ENCODE data around the gene PCDHGA9. TPM values are rescaled to one million over a fixed set of nuclear protein-coding genes. Genes with fewer than 3 reads are reported as not detected.

The PCDHGA9 gene
- polyA plus RNA-seq, 1 donor (not counting 4 experiments of a cell fraction or from before 2014, with no cell fraction given): 0.28 TPM

DNA sequence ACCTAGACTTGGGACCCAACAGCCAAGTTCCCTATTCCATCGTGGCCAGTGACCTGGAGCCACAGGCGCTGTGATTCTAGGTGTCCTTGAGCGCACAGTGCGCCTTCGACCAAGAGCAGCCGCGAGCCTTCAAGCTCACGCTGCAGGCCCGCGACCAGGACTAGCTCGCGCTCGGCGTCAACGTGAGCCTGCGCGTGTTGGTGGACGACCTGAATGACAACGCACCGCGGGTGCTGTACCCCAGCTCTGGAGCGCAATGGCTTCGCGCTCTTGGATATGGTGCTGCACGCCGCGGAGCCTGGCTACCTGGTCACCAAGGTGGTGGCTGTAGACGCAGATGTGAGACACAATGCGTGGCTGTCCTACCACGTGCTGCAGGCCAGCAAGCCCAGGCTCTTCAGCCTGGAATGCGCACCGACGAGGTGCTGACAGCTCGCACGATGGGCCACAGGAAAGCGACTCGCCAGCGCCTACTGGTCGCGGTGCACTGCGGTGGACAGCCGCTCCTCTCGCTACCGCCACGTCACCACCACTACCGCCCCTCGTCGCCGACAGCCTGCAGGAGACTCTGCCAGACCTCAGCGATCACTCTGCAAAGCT is 39.1 kb downstream of the PCDHGA9 start:
- H4K20me1 ChIP-seq (ENCODE audit: control insufficient read depth, extremely low read depth, insufficient read depth, low read length): no peaks in the 10 kb centered on the region
- H3K9me3 ChIP-seq (ENCODE audit: control insufficient read depth, low read depth, low read length): peaks cover 7% of the 10 kb centered on the region
- H3K27me3 ChIP-seq (ENCODE audit: control insufficient read depth, extremely low read depth, insufficient read depth, low read length): no peaks in the 10 kb centered on the region
- no peak overlapping the region for H3K4me3 ChIP-seq (ENCODE audit: control insufficient read depth in 2 of 3, extremely low read depth in 1 of 3, insufficient read depth in 2 of 3, low read depth in 1 of 3, low read length in 3 of 3)
- no peaks in the 10 kb centered on the region for H3K36me3 ChIP-seq (ENCODE audit: control insufficient read depth in 2 of 2, extremely low read depth in 1 of 2, insufficient read depth in 2 of 2, low read length in 2 of 2)
- dilution Hi-C loops (cut with MboI; ENCODE audit: extremely low pct_ligation_motif_present, low sequenced_read_pairs): no loop called here
- TF ChIP-seq EZH2 (IDR thresholded peaks at IDR 0.05; ENCODE audit: low read length) (no peak), CTCF (optimal IDR thresholded peaks at IDR 0.05 in 1 of 3, IDR thresholded peaks at IDR 0.05 in 1 of 3, conservative IDR thresholded peaks at IDR 0.05 in 1 of 3; ENCODE audit: extremely low read depth in 1 of 3, insufficient read depth in 2 of 3, low read length in 3 of 3) (no peak)
- H3K9ac ChIP-seq (ENCODE audit: control insufficient read depth, extremely low read depth, insufficient read depth, low read length): no peak overlapping the region
- no peak for DNase-seq (ENCODE audit: low read depth, low spot score)
- H3K79me2 ChIP-seq (ENCODE audit: control insufficient read depth, insufficient read depth, low read length): no peaks in the 10 kb centered on the region
- H3K4me1 ChIP-seq (ENCODE audit: control insufficient read depth, extremely low read depth, insufficient read depth, low read length): no peaks in the 10 kb centered on the region
- H2AFZ ChIP-seq (ENCODE audit: control insufficient read depth, low read length): no peak overlapping the region
- no peaks in the 10 kb centered on the region for H3K9me1 ChIP-seq (ENCODE audit: control insufficient read depth, extremely low read depth, insufficient read depth, low read length)
- FAIRE-seq: no peak
- no peak overlapping the region for H3K4me2 ChIP-seq (ENCODE audit: control insufficient read depth, extremely low read depth, insufficient read depth, low read depth, low read length)
- no peak overlapping the region for H3K27ac ChIP-seq (ENCODE audit: control insufficient read depth, insufficient read depth, low read length)

Other genes with a start within 250 kb of the PCDHGA9 start
- gene PCDHB7, start 230.1 kb upstream of the PCDHGA9 start, polyA plus RNA-seq: not detected in 3 replicates
- not detected in 3 replicates for gene PCDHB8, start 225.0 kb upstream of the PCDHGA9 start, polyA plus RNA-seq
- 0.02 to 0.09 TPM (median 0.07 TPM) in 3 replicates for gene PCDHB16, start 220.4 kb upstream of the PCDHGA9 start, polyA plus RNA-seq
- gene PCDHB9, start 215.6 kb upstream of the PCDHGA9 start, polyA plus RNA-seq: 0.01 TPM in 1 of 3 replicates, not detected in the others
- gene PCDHB10, start 210.4 kb upstream of the PCDHGA9 start, polyA plus RNA-seq: 0.04 to 0.07 TPM (median 0.05 TPM) in 3 replicates
- not detected in 3 replicates for gene PCDHB11, start 203.2 kb upstream of the PCDHGA9 start, polyA plus RNA-seq
- gene PCDHB12, start 194.1 kb upstream of the PCDHGA9 start, polyA plus RNA-seq: 0.03 TPM in 1 of 3 replicates, not detected in the others
- gene PCDHB13, start 188.9 kb upstream of the PCDHGA9 start, polyA plus RNA-seq: 0.07 to 0.13 TPM (median 0.09 TPM) in 3 replicates
- 0.13 to 0.41 TPM (median 0.20 TPM) in 3 replicates for gene PCDHB14, start 179.4 kb upstream of the PCDHGA9 start, polyA plus RNA-seq
- gene PCDHB15, start 157.4 kb upstream of the PCDHGA9 start, polyA plus RNA-seq: 0.03 to 0.31 TPM (median 0.09 TPM) in 3 replicates
- not detected in 3 replicates for gene SLC25A2, start 98.7 kb upstream of the PCDHGA9 start, polyA plus RNA-seq
- gene TAF7, start 82.0 kb upstream of the PCDHGA9 start, polyA plus RNA-seq: 37.5 to 58.9 TPM (median 47.5 TPM) in 3 replicates
- gene PCDHGA1, start 72.3 kb upstream of the PCDHGA9 start, polyA plus RNA-seq: 0.08 to 0.17 TPM (median 0.09 TPM) in 3 replicates
- gene PCDHGA2, start 64.0 kb upstream of the PCDHGA9 start, polyA plus RNA-seq: 0.14 to 0.37 TPM (median 0.35 TPM) in 3 replicates
- 0.03 to 0.05 TPM in 2 of 3 replicates, not detected in the other for gene PCDHGA3, start 58.9 kb upstream of the PCDHGA9 start, polyA plus RNA-seq
- gene PCDHGB1, start 52.7 kb upstream of the PCDHGA9 start, polyA plus RNA-seq: 0.08 to 0.15 TPM (median 0.09 TPM) in 3 replicates
- gene PCDHGA4, start 47.8 kb upstream of the PCDHGA9 start, polyA plus RNA-seq: 0.05 to 0.15 TPM (median 0.14 TPM) in 3 replicates
- 0.12 to 0.15 TPM (median 0.12 TPM) in 3 replicates for gene PCDHGB2, start 42.8 kb upstream of the PCDHGA9 start, polyA plus RNA-seq
- 0.01 to 0.07 TPM (median 0.06 TPM) in 3 replicates for gene PCDHGA5, start 38.6 kb upstream of the PCDHGA9 start, polyA plus RNA-seq
- gene PCDHGB3, start 32.5 kb upstream of the PCDHGA9 start, polyA plus RNA-seq: 0.17 to 0.28 TPM (median 0.18 TPM) in 3 replicates
- gene PCDHGA6, start 28.9 kb upstream of the PCDHGA9 start, polyA plus RNA-seq: 0.16 to 0.36 TPM (median 0.28 TPM) in 3 replicates
- 0.13 to 0.24 TPM (median 0.14 TPM) in 3 replicates for gene PCDHGA7, start 20.0 kb upstream of the PCDHGA9 start, polyA plus RNA-seq
- gene PCDHGB4, start 15.1 kb upstream of the PCDHGA9 start, polyA plus RNA-seq: 1.6 to 2.7 TPM (median 2.4 TPM) in 3 replicates
- 0.08 to 0.09 TPM (median 0.09 TPM) in 3 replicates for gene PCDHGA8, start 10.1 kb upstream of the PCDHGA9 start, polyA plus RNA-seq
- 1.8 to 4.3 TPM (median 1.9 TPM) in 3 replicates for gene PCDHGB5, start 4.8 kb upstream of the PCDHGA9 start, polyA plus RNA-seq
- gene PCDHGB6, start 5.2 kb downstream of the PCDHGA9 start, polyA plus RNA-seq: 0.19 to 0.30 TPM (median 0.23 TPM) in 3 replicates
- 1.3 to 1.8 TPM (median 1.6 TPM) in 3 replicates for gene PCDHGA10, start 10.2 kb downstream of the PCDHGA9 start, polyA plus RNA-seq
- 0.66 to 1.1 TPM (median 0.69 TPM) in 3 replicates for gene PCDHGB7, start 14.9 kb downstream of the PCDHGA9 start, polyA plus RNA-seq
- gene PCDHGA11, start 18.3 kb downstream of the PCDHGA9 start, polyA plus RNA-seq: 1.4 to 2.5 TPM (median 1.4 TPM) in 3 replicates
- gene PCDHGA12, start 27.7 kb downstream of the PCDHGA9 start, polyA plus RNA-seq: 0.69 to 1.9 TPM (median 1.0 TPM) in 3 replicates
- 9.8 to 45.1 TPM (median 15.2 TPM) in 3 replicates for gene PCDHGC3, start 73.2 kb downstream of the PCDHGA9 start, polyA plus RNA-seq
- gene PCDHGC4, start 82.3 kb downstream of the PCDHGA9 start, polyA plus RNA-seq: 0.12 to 0.15 TPM (median 0.13 TPM) in 3 replicates
- 0.77 to 1.6 TPM (median 1.5 TPM) in 3 replicates for gene PCDHGC5, start 86.3 kb downstream of the PCDHGA9 start, polyA plus RNA-seq
- 64.7 to 130 TPM (median 72.0 TPM) in 3 replicates for gene DIAPH1, start 216.2 kb downstream of the PCDHGA9 start, polyA plus RNA-seq
- gene HDAC3, start 234.1 kb downstream of the PCDHGA9 start, polyA plus RNA-seq: 93.6 to 97.4 TPM (median 96.0 TPM) in 3 replicates
- 8.9 to 11.1 TPM (median 10.2 TPM) in 3 replicates for gene RELL2, start 234.2 kb downstream of the PCDHGA9 start, polyA plus RNA-seq
- gene FCHSD1, start 248.6 kb downstream of the PCDHGA9 start, polyA plus RNA-seq: 9.7 to 17.1 TPM (median 13.5 TPM) in 3 replicates

Data from keratinocyte (primary cell).